K562 (cell line): Measurements from ENCODE around the gene MVP. TPM values are rescaled to one million over a fixed set of nuclear protein-coding genes. Genes with fewer than 3 reads are reported as not detected.

Source experiments
- ARID4B ChIP-seq: sonication (generic); formaldehyde crosslinking; IDR thresholded peaks from 2 replicates; pipeline ENCODE4 v1.8.0; 2022; ENCODE audit warnings: mild to moderate bottlenecking, missing genetic modification reagents
- CREB5 ChIP-seq: fragments of 250-450 bp; sonication (Bioruptor Pico); IDR thresholded peaks from 2 replicates; pipeline ENCODE4 v1.5.0; 2020; ENCODE audit warnings: mild to moderate bottlenecking
- EZH2 ChIP-seq: IDR thresholded peaks from 2 replicates; pipeline ENCODE4 v1.6.1; 2012; ENCODE audit warnings: low read depth, mild to moderate bottlenecking, inconsistent platforms, low read length, borderline replicate concordance
- FOS ChIP-seq: IDR thresholded peaks from 3 replicates; pipeline ENCODE4 v1.6.1; 2011; ENCODE audit not compliant: insufficient read length; ENCODE audit errors: extremely low read depth
- GTF2E2 ChIP-seq: fragments of 200-800 bp; sonication (Bioruptor generic); IDR thresholded peaks from 2 replicates; pipeline ENCODE4 v1.6.1; 2016; ENCODE audit warnings: missing genetic modification characterization, missing compliant biosample characterization
- HDAC2 ChIP-seq: fragments of 450-650 bp; IDR thresholded peaks from 2 replicates; pipeline ENCODE4 v1.6.1; 2016; ENCODE audit warnings: mild to moderate bottlenecking
- KDM4B ChIP-seq, 2 experiments: fragments of 450-650 bp in 1 of 2; sonication (generic) in 1 of 2; IDR thresholded peaks; 2 replicates each; pipeline ENCODE4 v1.6.1; 2016 to 2017; ENCODE audit warnings: borderline replicate concordance in 2 of 2, antibody characterized with exemption in 1 of 2, low read depth in 1 of 2, mild to moderate bottlenecking in 1 of 2
- MCM3 ChIP-seq: fragments of 450-650 bp; IDR thresholded peaks from 2 replicates; pipeline ENCODE4 v1.6.1; 2016
- NR2F6 ChIP-seq: fragments of 450-650 bp; formaldehyde crosslinking; IDR thresholded peaks from 2 replicates; pipeline ENCODE4 v1.4.0; 2020; ENCODE audit warnings: mild to moderate bottlenecking
- PHTF2 ChIP-seq: fragments of 250-450 bp; sonication (Bioruptor Pico); IDR thresholded peaks from 2 replicates; pipeline ENCODE4 v1.5.0; 2021; ENCODE audit warnings: mild to moderate bottlenecking
- PKNOX1 ChIP-seq: fragments of 450-650 bp; IDR thresholded peaks from 2 replicates; pipeline ENCODE4 v1.6.1; 2016
- PRMT5 ChIP-seq: sonication (generic); formaldehyde crosslinking; IDR thresholded peaks from 2 replicates; pipeline ENCODE4 v1.5.0; 2020; ENCODE audit warnings: missing genetic modification reagents
- RFX7 ChIP-seq: fragments of 250-450 bp; sonication (Bioruptor Pico); IDR thresholded peaks from 2 replicates; pipeline ENCODE4 v1.5.1; 2021; ENCODE audit warnings: mild to moderate bottlenecking
- TGIF2 ChIP-seq: sonication (generic); formaldehyde crosslinking; IDR thresholded peaks from 2 replicates; pipeline ENCODE4 v1.8.1; 2022; ENCODE audit warnings: mild to moderate bottlenecking, missing genetic modification reagents, moderate library complexity
- THAP7 ChIP-seq: fragments of 250-450 bp; sonication (Bioruptor Pico); IDR thresholded peaks from 2 replicates; pipeline ENCODE4 v1.5.0; 2021
- TSC22D4 ChIP-seq: fragments of 450-650 bp; IDR thresholded peaks from 2 replicates; pipeline ENCODE4 v1.6.1; 2016; ENCODE audit warnings: missing genetic modification characterization, missing biosample characterization, control low read depth
- XRCC4 ChIP-seq: IDR thresholded peaks from one replicate; pipeline ENCODE4 v1.6.1; 2011; ENCODE audit not compliant: insufficient read depth, insufficient read length; ENCODE audit errors: extremely low read depth
- ZBTB1 ChIP-seq: sonication (generic); formaldehyde crosslinking; IDR thresholded peaks from 2 replicates; pipeline ENCODE4 v1.8.1; 2023; ENCODE audit warnings: missing genetic modification reagents, low read depth, mild to moderate bottlenecking, borderline replicate concordance
- ZEB2 ChIP-seq: fragments of 450-650 bp; IDR thresholded peaks from 2 replicates; pipeline ENCODE4 v1.6.1; 2016
- ZNF354B ChIP-seq: fragments of 250-450 bp; sonication (Bioruptor Pico); IDR thresholded peaks from 2 replicates; pipeline ENCODE4 v1.4.0; 2020
- ZNF589 ChIP-seq: fragments of 200-800 bp; sonication (Bioruptor generic); IDR thresholded peaks from 2 replicates; pipeline ENCODE4 v1.6.1; 2016; ENCODE audit warnings: low read depth, missing genetic modification characterization, missing compliant biosample characterization
- ZZZ3 ChIP-seq: fragments of 450-650 bp; IDR thresholded peaks from 2 replicates; pipeline ENCODE4 v1.6.1; 2016; ENCODE audit warnings: antibody characterized with exemption, mild to moderate bottlenecking, moderate library complexity
- polyA plus RNA-seq, 8 experiments: library from polyadenylated mRNA; depleted of rRNA in 4 of 8; stranded (reverse) in 5 of 8; unstranded in 3 of 8; fragments of >200 nt; fragmentation: Nextera tagmentation in 2 of 8; fragmentation: Illumina TruSeq in 1 of 8; extraction: Ambion mirVana in 2 of 8; extraction: Trizol in 1 of 8; gene quantifications; 2 replicates each; pipeline versions ENCODE4 v1.2.1 to v1.2.3, GENCODE V29; 2011 to 2014; ENCODE audit warnings: inconsistent platforms in 1 of 8, missing spikeins in 1 of 8
- total RNA-seq, 7 experiments: library from RNA; depleted of rRNA in 6 of 7; stranded (reverse); fragments of >200 nt in 6 of 7; fragmentation: Illumina TruSeq in 2 of 7; extraction: Trizol in 2 of 7; gene quantifications; 2 replicates each; pipeline versions ENCODE4 v1.2.1 to v1.2.3, GENCODE V29; 2011 to 2021; ENCODE audit warnings: low replicate concordance in 1 of 7

Gene MVP
- total and polyA plus RNA-seq, 9 of the 15 experiments (the other 6 are each of a cell fraction or from before 2014, with no cell fraction given), result 0.39 to 1.9 (median 0.76) TPM; not detected in 2

DNA sequence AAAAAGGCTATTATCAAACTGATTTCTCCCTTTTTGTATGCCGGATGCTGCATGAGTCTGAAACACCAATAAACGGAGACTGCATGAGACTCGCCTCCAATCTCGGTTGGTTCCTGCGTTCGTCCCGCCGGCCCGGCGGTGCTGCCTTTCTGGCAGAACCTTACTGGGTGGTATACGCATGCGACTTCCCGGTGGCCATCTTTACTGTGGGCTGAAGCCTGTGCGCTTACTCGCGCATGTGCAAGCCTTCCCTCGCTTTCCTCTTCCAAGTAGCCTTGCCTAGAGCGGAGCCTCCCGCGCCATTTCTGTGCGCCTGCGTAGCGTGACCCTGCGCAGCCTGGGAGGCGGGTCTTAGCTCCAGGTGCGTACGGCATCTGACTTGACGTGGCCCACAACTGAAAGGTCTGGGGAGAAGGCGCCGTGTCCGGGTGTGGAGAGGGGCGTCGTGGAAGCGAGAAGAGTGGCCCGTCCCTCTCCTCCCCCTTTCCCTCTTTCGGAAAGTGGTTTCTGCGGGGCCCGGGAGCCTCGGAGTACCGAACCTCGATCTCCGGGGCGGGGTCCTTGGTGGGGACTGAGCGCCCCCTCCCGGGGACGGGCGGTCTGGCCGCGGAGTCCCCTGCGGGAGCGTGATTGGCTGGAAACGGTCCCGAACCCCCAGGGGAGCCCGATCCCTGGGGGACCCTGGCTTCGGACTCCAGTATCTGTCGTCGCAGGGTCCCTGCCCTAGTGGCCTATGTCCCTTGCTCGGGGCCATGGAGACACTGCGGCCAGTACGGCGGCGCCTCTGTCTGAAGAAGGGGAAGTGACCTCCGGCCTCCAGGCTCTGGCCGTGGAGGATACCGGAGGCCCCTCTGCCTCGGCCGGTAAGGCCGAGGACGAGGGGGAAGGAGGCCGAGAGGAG is 4.2 kb upstream of the MVP start, which contains the start of gene PAGR1 (continued):
- peak; percentile 58; the same call in 1 of the 2 replicates for TF ChIP-seq ZEB2
- TF ChIP-seq ZBTB1 (CRISPR knock-in tag), result no peak
- peak; percentile 40; the same call in 1 of the 2 replicates for TF ChIP-seq NR2F6 (CRISPR knock-in tag)
- no peak for TF ChIP-seq EZH2
- no peak for TF ChIP-seq KDM4B (IDR thresholded peaks at IDR 0.05; ENCODE audit: borderline replicate concordance in 2 of 2, low read depth in 1 of 2)
- no peak for TF ChIP-seq PRMT5 (CRISPR knock-in tag)
- no peak; the same call in 1 of the 2 replicates for TF ChIP-seq GTF2E2 (tag)
- TF ChIP-seq RFX7 (CRISPR knock-in tag), result no peak
- no peak for TF ChIP-seq XRCC4
- no peak for TF ChIP-seq ZNF589 (CRISPR knock-in tag)
- no peak for TF ChIP-seq ZZZ3
- no peak for TF ChIP-seq FOS
- no peak for TF ChIP-seq MCM3
- no peak for TF ChIP-seq PHTF2 (CRISPR knock-in tag)
- TF ChIP-seq CREB5, result no peak
- TF ChIP-seq ZNF354B (CRISPR knock-in tag), result no peak
- TF ChIP-seq TSC22D4 (tag), result no peak
- TF ChIP-seq HDAC2, result peak; percentile 75; the same call in 1 of the 2 replicates
- no peak for TF ChIP-seq TGIF2 (CRISPR knock-in tag)
- no peak; the same call in none of the 2 replicates for TF ChIP-seq PKNOX1
- no peak for TF ChIP-seq THAP7 (CRISPR knock-in tag)
- peak; percentile 79; the same call in 1 of the 2 replicates for TF ChIP-seq ARID4B
